HTERT RPE-1 (cell line): Measurements from ENCODE around the gene LST1.
"Not testable (repeated sequence)": the region's sequence is repeated elsewhere in the genome, so short reads cannot be mapped to it uniquely, and the experiment has no call there.

Experiments used
- in situ Hi-C: fragments of 300-500 bp; cut with MboI; formaldehyde crosslinking; loops from 4 replicates; pipeline ENCODE4 v1.14.3; 2020; ENCODE audit warnings: low sequenced_read_pairs

Gene LST1

GRCh38 chr6:31586008-31586407, at the start of gene LST1:
LST1 (plus strand) TSS chr6:31586277; CDS start chr6:31587300, 1,023 bp downstream.
- in situ Hi-C loops = no loop called here

- in situ Hi-C loops = no loop called here
Observed at GRCh38 chr6:31538805-31539400, 47.2 kb upstream of the LST1 start.

GRCh38 chr6:31540640-31541039, 45.4 kb upstream of the LST1 start:
- in situ Hi-C loops = no loop called here

GRCh38 chr6:31541059-31541657, 44.9 kb upstream of the LST1 start:
- in situ Hi-C loops = no loop called here

- in situ Hi-C loops = no loop called here
Observed at GRCh38 chr6:31541658-31542521, 44.2 kb upstream of the LST1 start, which contains the start of gene DDX39B. DDX39B (minus strand) TSS chr6:31542003; CDS start chr6:31540532, 1,471 bp downstream.

GRCh38 chr6:31543639-31544038, 42.4 kb upstream of the LST1 start:
- in situ Hi-C loops = no loop called here

- in situ Hi-C loops = no loop called here
Observed at GRCh38 chr6:31544676-31545075, 41.4 kb upstream of the LST1 start.

GRCh38 chr6:31545291-31545690, 40.8 kb upstream of the LST1 start:
- in situ Hi-C loops = no loop called here

- in situ Hi-C loops = no loop called here
Observed at GRCh38 chr6:31546339-31546957, 39.6 kb upstream of the LST1 start, which contains the start of gene ATP6V1G2. ATP6V1G2 (minus strand) TSS chr6:31546608; CDS start chr6:31546559, 49 bp downstream.

- in situ Hi-C loops = no loop called here
Observed at GRCh38 chr6:31546958-31547726, 38.9 kb upstream of the LST1 start, which contains the start of gene NFKBIL1. NFKBIL1 (plus strand) TSS chr6:31547608; CDS start chr6:31547695, 87 bp downstream.

- in situ Hi-C loops = no loop called here
Observed at GRCh38 chr6:31547727-31548543, 38.1 kb upstream of the LST1 start.

- in situ Hi-C loops = no loop called here
Observed at GRCh38 chr6:31548544-31548873, 37.6 kb upstream of the LST1 start.

- in situ Hi-C loops = not testable (repeated sequence)
Observed at GRCh38 chr6:31551371-31551770, 34.7 kb upstream of the LST1 start.

GRCh38 chr6:31556307-31556706, 29.8 kb upstream of the LST1 start:
- in situ Hi-C loops = no loop called here

- in situ Hi-C loops = no loop called here
Observed at GRCh38 chr6:31557443-31558317, 28.4 kb upstream of the LST1 start.

- in situ Hi-C loops = no loop called here
Observed at GRCh38 chr6:31558318-31558625, 27.8 kb upstream of the LST1 start.

- in situ Hi-C loops = no loop called here
Observed at GRCh38 chr6:31558631-31559500, 27.2 kb upstream of the LST1 start.

- in situ Hi-C loops = no loop called here
Observed at GRCh38 chr6:31559606-31559957, 26.5 kb upstream of the LST1 start.
